HepG2 (cell line): ENCODE measurements around the gene DLL4. TPM values are rescaled to one million over a fixed set of nuclear protein-coding genes. Genes with fewer than 3 reads are reported as not detected.

ENCODE experiments used
- NFYC ChIP-seq: IDR thresholded peaks from 2 replicates; pipeline ENCODE4 v1.6.1; 2016; ENCODE audit warnings: missing genetic modification reagents, missing compliant biosample characterization
- POLR2A ChIP-seq, 2 experiments: IDR thresholded peaks; 2 replicates each; pipeline ENCODE4 v1.6.1; 2011; ENCODE audit warnings: low read depth in 2 of 2, low read length in 2 of 2, mild to moderate bottlenecking in 1 of 2, moderate library complexity in 1 of 2; ENCODE audit not compliant: insufficient read depth in 1 of 2
- PRMT3 ChIP-seq: sonication (generic); formaldehyde crosslinking; IDR thresholded peaks from 2 replicates; pipeline ENCODE4 v1.8.1; 2022; ENCODE audit warnings: low read depth, mild to moderate bottlenecking, moderate library complexity, missing genetic modification reagents, borderline replicate concordance
- SMAD9 ChIP-seq: sonication (generic); formaldehyde crosslinking; IDR thresholded peaks from 2 replicates; pipeline ENCODE4 v1.5.1; 2020; ENCODE audit warnings: mild to moderate bottlenecking, missing genetic modification reagents
- TBX2 ChIP-seq: sonication (generic); formaldehyde crosslinking; IDR thresholded peaks from 2 replicates; pipeline ENCODE4 v1.5.0; 2020; ENCODE audit warnings: missing genetic modification reagents, mild to moderate bottlenecking, borderline replicate concordance
- ZFP41 ChIP-seq: sonication (generic); formaldehyde crosslinking; IDR thresholded peaks from 2 replicates; pipeline ENCODE4 v1.4.0; 2020; ENCODE audit warnings: mild to moderate bottlenecking, missing genetic modification reagents, borderline replicate concordance
- ZNF670 ChIP-seq: sonication (generic); formaldehyde crosslinking; IDR thresholded peaks from 2 replicates; pipeline ENCODE4 v1.8.0; 2022; ENCODE audit warnings: mild to moderate bottlenecking, missing genetic modification reagents, borderline replicate concordance
- polyA plus RNA-seq, 8 experiments: library from polyadenylated mRNA; depleted of rRNA in 3 of 8; stranded (reverse) in 7 of 8; unstranded in 1 of 8; fragments of >200 nt; fragmentation: Illumina TruSeq in 4 of 8; extraction: Trizol in 4 of 8; gene quantifications; 2 replicates each; pipeline versions ENCODE4 v1.2.1 to v1.2.3, GENCODE V29; 2011 to 2016; ENCODE audit warnings: low read depth in 4 of 8, missing spikeins in 1 of 8, mixed read lengths in 1 of 8; ENCODE audit not compliant: insufficient read depth in 1 of 8
- total RNA-seq, 5 experiments: library from RNA; depleted of rRNA; stranded (reverse); fragments of >200 nt; fragmentation: Illumina TruSeq; extraction: Trizol; gene quantifications; 2 replicates each; pipeline ENCODE4 v1.2.3, GENCODE V29; 2016; ENCODE audit warnings: low read depth in 1 of 5
- TF ChIP-seq, protein P1 (sequence below): sonication (generic); formaldehyde crosslinking; IDR thresholded peaks from 2 replicates; pipeline ENCODE4 v1.5.0; 2020; ENCODE audit warnings: missing genetic modification reagents
- TF ChIP-seq, protein P2 (sequence below): IDR thresholded peaks from 2 replicates; pipeline ENCODE4 v1.4.0; 2020; ENCODE audit warnings: mild to moderate bottlenecking, missing genetic modification reagents

DLL4 gene
- total and polyA plus RNA-seq, 2 of the 13 experiments (the other 11 are each of a cell fraction or from before 2014, with no cell fraction given): 0.20 to 0.25 TPM

DNA sequence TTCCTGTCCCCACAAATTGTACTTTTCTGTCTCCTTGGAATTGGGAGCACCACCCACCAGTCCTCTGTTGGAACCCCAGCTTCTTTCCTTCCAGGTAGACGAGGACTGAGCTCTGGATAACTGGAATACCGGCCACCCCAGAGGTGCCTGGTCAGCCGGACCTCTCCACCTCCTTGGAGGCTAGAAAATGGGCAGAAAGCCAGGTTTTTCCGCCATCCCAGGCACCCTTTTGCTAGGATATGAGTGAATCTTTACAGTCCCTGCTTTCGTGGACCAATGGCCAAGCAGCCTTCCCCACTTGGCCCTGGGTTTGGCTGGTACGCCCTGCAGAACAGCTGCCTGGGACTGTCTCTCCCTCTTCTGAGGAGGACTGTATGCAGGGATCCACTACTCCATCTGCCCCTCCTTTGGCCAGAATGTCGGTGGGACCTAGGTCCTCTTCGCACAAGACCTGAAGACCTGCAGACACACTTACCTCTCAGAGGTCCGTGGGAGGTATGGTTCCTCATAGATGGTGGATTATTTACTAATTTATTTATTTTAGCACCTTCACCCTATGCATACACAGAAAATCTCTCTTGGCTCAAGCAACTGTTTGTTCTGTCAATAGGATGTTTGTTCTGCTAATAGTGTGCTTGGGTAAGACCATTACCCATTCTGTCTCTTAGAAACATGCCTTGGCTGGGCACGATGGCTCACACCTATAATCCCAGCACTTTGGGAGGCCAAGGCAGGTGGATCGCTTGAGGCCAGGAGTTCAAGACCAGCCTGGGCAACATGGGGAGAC, 15.6 kb downstream of the DLL4 start (continued):
- no peak for TF ChIP-seq ZNF670 (CRISPR knock-in tag)
- TF ChIP-seq PRMT3: no peak
- TF ChIP-seq, protein P1, sequence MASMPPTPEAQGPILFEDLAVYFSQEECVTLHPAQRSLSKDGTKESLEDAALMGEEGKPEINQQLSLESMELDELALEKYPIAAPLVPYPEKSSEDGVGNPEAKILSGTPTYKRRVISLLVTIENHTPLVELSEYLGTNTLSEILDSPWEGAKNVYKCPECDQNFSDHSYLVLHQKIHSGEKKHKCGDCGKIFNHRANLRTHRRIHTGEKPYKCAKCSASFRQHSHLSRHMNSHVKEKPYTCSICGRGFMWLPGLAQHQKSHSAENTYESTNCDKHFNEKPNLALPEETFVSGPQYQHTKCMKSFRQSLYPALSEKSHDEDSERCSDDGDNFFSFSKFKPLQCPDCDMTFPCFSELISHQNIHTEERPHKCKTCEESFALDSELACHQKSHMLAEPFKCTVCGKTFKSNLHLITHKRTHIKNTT (CRISPR knock-in tag): no peak
- TF ChIP-seq NFYC: no peak
- peak; percentile 49; the same call in 1 of the 2 replicates for TF ChIP-seq TBX2 (CRISPR knock-in tag)
- TF ChIP-seq ZFP41 (CRISPR knock-in tag): no peak
- TF ChIP-seq SMAD9 (CRISPR knock-in tag): no peak
- TF ChIP-seq, protein P2, sequence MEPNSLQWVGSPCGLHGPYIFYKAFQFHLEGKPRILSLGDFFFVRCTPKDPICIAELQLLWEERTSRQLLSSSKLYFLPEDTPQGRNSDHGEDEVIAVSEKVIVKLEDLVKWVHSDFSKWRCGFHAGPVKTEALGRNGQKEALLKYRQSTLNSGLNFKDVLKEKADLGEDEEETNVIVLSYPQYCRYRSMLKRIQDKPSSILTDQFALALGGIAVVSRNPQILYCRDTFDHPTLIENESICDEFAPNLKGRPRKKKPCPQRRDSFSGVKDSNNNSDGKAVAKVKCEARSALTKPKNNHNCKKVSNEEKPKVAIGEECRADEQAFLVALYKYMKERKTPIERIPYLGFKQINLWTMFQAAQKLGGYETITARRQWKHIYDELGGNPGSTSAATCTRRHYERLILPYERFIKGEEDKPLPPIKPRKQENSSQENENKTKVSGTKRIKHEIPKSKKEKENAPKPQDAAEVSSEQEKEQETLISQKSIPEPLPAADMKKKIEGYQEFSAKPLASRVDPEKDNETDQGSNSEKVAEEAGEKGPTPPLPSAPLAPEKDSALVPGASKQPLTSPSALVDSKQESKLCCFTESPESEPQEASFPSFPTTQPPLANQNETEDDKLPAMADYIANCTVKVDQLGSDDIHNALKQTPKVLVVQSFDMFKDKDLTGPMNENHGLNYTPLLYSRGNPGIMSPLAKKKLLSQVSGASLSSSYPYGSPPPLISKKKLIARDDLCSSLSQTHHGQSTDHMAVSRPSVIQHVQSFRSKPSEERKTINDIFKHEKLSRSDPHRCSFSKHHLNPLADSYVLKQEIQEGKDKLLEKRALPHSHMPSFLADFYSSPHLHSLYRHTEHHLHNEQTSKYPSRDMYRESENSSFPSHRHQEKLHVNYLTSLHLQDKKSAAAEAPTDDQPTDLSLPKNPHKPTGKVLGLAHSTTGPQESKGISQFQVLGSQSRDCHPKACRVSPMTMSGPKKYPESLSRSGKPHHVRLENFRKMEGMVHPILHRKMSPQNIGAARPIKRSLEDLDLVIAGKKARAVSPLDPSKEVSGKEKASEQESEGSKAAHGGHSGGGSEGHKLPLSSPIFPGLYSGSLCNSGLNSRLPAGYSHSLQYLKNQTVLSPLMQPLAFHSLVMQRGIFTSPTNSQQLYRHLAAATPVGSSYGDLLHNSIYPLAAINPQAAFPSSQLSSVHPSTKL (CRISPR knock-in tag): peak; percentile 37; the same call in 1 of the 2 replicates
- TF ChIP-seq POLR2A (IDR thresholded peaks at IDR 0.05; ENCODE audit: insufficient read depth in 1 of 2, low read depth in 2 of 2, low read length in 2 of 2): no peak
